Testis (tissue), 2 donors: ENCODE data around the gene TRIM22.

ENCODE experiments used
- CTCF ChIP-seq, 3 experiments: fragments of 450-650 bp in 2 of 3; fragments of 200-600 bp in 1 of 3; sonication (generic) in 1 of 3; IDR thresholded peaks; one replicate each; pipeline ENCODE4 v1.5.1; 2016 to 2019; ENCODE audit warnings: antibody characterized with exemption in 3 of 3, mild to moderate bottlenecking in 2 of 3, moderate library complexity in 1 of 3
- POLR2A ChIP-seq: fragments of 450-650 bp; IDR thresholded peaks from one replicate; pipeline ENCODE4 v1.6.1; 2017; ENCODE audit warnings: antibody characterized with exemption, mild to moderate bottlenecking, moderate library complexity

GRCh38 chr11:5658318-5658717 lies 31.3 kb upstream of the TRIM22 start:
- TF ChIP-seq CTCF (IDR thresholded peaks at IDR 0.05) = no peak
- TF ChIP-seq POLR2A = no peak
